GM19438 (cell line): ENCODE results near the gene ZSWIM6.

ENCODE experiments used
- ATAC-seq: cut with Tn5 transposase; IDR thresholded peaks from one replicate; pipeline ENCODE4 v1.9.1; 2021; ENCODE audit warnings: low read depth; ENCODE audit not compliant: unreplicated experiment

The ZSWIM6 gene

GRCh38 chr5:61578858-61579503 is 246.9 kb downstream of the ZSWIM6 start:
- no peak for ATAC-seq

- ATAC-seq = no peak
These were observed 250.3 kb downstream of the ZSWIM6 start for GRCh38 chr5:61582205-61582820.

- ATAC-seq = no peak
These were observed 250.8 kb downstream of the ZSWIM6 start for GRCh38 chr5:61582887-61583286.

GRCh38 chr5:61586096-61587084 is 254.3 kb downstream of the ZSWIM6 start:
- no peak for ATAC-seq

GRCh38 chr5:61587125-61587524 is 255.1 kb downstream of the ZSWIM6 start:
- no peak for ATAC-seq

GRCh38 chr5:61588216-61588615 is 256.2 kb downstream of the ZSWIM6 start:
- no peak for ATAC-seq

- ATAC-seq = no peak
These were observed 257.9 kb downstream of the ZSWIM6 start for GRCh38 chr5:61589946-61590345.

GRCh38 chr5:61590473-61590872 is 258.4 kb downstream of the ZSWIM6 start:
- no peak for ATAC-seq

- ATAC-seq = no peak
These were observed 259.8 kb downstream of the ZSWIM6 start for GRCh38 chr5:61591859-61592258.

- no peak for ATAC-seq
These were observed 263.4 kb downstream of the ZSWIM6 start for GRCh38 chr5:61595426-61595825.
